Vagina (tissue), 2 donors: ENCODE measurements around the gene NETO2. TPM values are rescaled to one million over a fixed set of nuclear protein-coding genes. Genes with fewer than 3 reads are reported as not detected.
"Not testable (repeated sequence)": the region's sequence is repeated elsewhere in the genome, so short reads cannot be mapped to it uniquely, and the experiment has no call there.

Experiments
- DNase-seq, 2 donors: peaks; one replicate each; pipeline ENCODE4 v3.0.0-alpha.2; 2017; ENCODE audit errors: extremely low spot score in 2 of 2
- H3K27ac ChIP-seq: fragments of 200-600 bp; sonication (generic); one replicate; pipeline ENCODE4 v1.5.1; 2019
- H3K27me3 ChIP-seq: fragments of 200-600 bp; sonication (generic); one replicate; pipeline ENCODE4 v1.5.1; 2019
- H3K36me3 ChIP-seq, 2 donors: fragments of 200-600 bp; sonication (generic); one replicate each; pipeline ENCODE4 v1.5.1; 2017 to 2019
- H3K4me1 ChIP-seq: fragments of 200-600 bp; sonication (generic); one replicate; pipeline ENCODE4 v1.5.1; 2019
- H3K4me3 ChIP-seq, 2 donors: fragments of 200-600 bp; sonication (generic); 1 replicate in 1 of 2; 2 replicates in 1 of 2; pipeline ENCODE4 v1.5.1; 2016 to 2019
- H3K9me3 ChIP-seq: fragments of 200-600 bp; sonication (generic); one replicate; pipeline ENCODE4 v1.5.1; 2019
- CTCF ChIP-seq, 3 experiments: fragments of 450-650 bp in 2 of 3; fragments of 200-600 bp in 1 of 3; sonication (generic) in 1 of 3; IDR thresholded peaks; one replicate each; pipeline ENCODE4 v1.5.1; 2017 to 2019; ENCODE audit warnings: antibody characterized with exemption in 3 of 3, mild to moderate bottlenecking in 2 of 3, moderate library complexity in 2 of 3
- POLR2A ChIP-seq, 2 donors: fragments of 450-650 bp; IDR thresholded peaks; one replicate each; pipeline ENCODE4 v1.6.1; 2017; ENCODE audit warnings: antibody characterized with exemption in 2 of 2, mild to moderate bottlenecking in 2 of 2, moderate library complexity in 2 of 2
- POLR2AphosphoS5 ChIP-seq, 2 donors: sonication (generic); formaldehyde crosslinking; IDR thresholded peaks; one replicate each; pipeline ENCODE4 v1.9.0; 2017; ENCODE audit warnings: antibody characterized with exemption in 2 of 2, mild to moderate bottlenecking in 2 of 2, low read depth in 1 of 2; ENCODE audit not compliant: insufficient read depth in 1 of 2
- intact Hi-C: fragments of 100-400 bp; cut with DNase I; formaldehyde crosslinking; loops from one replicate; pipeline ENCODE4 v1.15.1; 2023
- total RNA-seq: library from RNA; depleted of rRNA; stranded (reverse); fragments of >200 nt; gene quantifications from one replicate; pipeline ENCODE4 v1.2.3, GENCODE V29; 2016

Gene NETO2
- total RNA-seq, 1 donor from 2014 or later = 2.7 TPM

GRCh38 chr16:47162670-47163420, 19.1 kb upstream of the NETO2 start:
- no peak for TF ChIP-seq POLR2AphosphoS5 (IDR thresholded peaks at IDR 0.05; ENCODE audit: insufficient read depth in 1 of 2, low read depth in 1 of 2)
- no peak for TF ChIP-seq CTCF (IDR thresholded peaks at IDR 0.05)
- TF ChIP-seq POLR2A (IDR thresholded peaks at IDR 0.05) = no peak
- Histone ChIP-seq H3K27me3 (no peaks in the 10 kb centered on the region), H3K4me3 (no peak overlapping the region), H3K36me3 (peaks cover 0 to 8% of the 10 kb centered on the region in 2 donors), H3K4me1 (no peaks in the 10 kb centered on the region), H3K27ac (no peak overlapping the region), H3K9me3 (no peaks in the 10 kb centered on the region)
- no peak for DNase-seq
- intact Hi-C loops = no loop called here

GRCh38 chr16:47161464-47161863, 17.7 kb upstream of the NETO2 start:
- no peak overlapping the region for H3K27ac ChIP-seq
- no peak for TF ChIP-seq CTCF (IDR thresholded peaks at IDR 0.05)
- no peak for TF ChIP-seq POLR2AphosphoS5 (IDR thresholded peaks at IDR 0.05; ENCODE audit: insufficient read depth in 1 of 2, low read depth in 1 of 2)
- TF ChIP-seq POLR2A (IDR thresholded peaks at IDR 0.05) = no peak

GRCh38 chr16:47160422-47160821, 16.7 kb upstream of the NETO2 start:
- Histone ChIP-seq H3K36me3 (peaks cover 0 to 14% of the 10 kb centered on the region in 2 donors), H3K27me3 (no peaks in the 10 kb centered on the region), H3K9me3 (no peaks in the 10 kb centered on the region), H3K4me1 (no peaks in the 10 kb centered on the region), H3K4me3 (no peak overlapping the region), H3K27ac (no peak overlapping the region)
- TF ChIP-seq POLR2A (IDR thresholded peaks at IDR 0.05) (no peak), CTCF (IDR thresholded peaks at IDR 0.05) (no peak), POLR2AphosphoS5 (IDR thresholded peaks at IDR 0.05; ENCODE audit: insufficient read depth in 1 of 2, low read depth in 1 of 2) (no peak)
- DNase-seq = no peak
- intact Hi-C loops = no loop called here

More at GRCh38 chr16:47161464-47161863, 17.7 kb upstream of the NETO2 start:
- H3K27me3 ChIP-seq = no peaks in the 10 kb centered on the region
- H3K9me3 ChIP-seq = no peaks in the 10 kb centered on the region
- H3K4me3 ChIP-seq = no peak overlapping the region
- no peaks in the 10 kb centered on the region for H3K4me1 ChIP-seq
- intact Hi-C loops = no loop called here
- H3K36me3 ChIP-seq = peaks cover 0 to 14% of the 10 kb centered on the region in 2 donors
- no peak for DNase-seq

GRCh38 chr16:47158992-47159391, 15.2 kb upstream of the NETO2 start:
- Histone ChIP-seq H3K4me1 (no peaks in the 10 kb centered on the region), H3K4me3 (no peak overlapping the region), H3K36me3 (peaks cover 0 to 14% of the 10 kb centered on the region in 2 donors), H3K9me3 (no peaks in the 10 kb centered on the region), H3K27me3 (no peaks in the 10 kb centered on the region), H3K27ac (no peak overlapping the region)
- TF ChIP-seq POLR2AphosphoS5 (IDR thresholded peaks at IDR 0.05; ENCODE audit: insufficient read depth in 1 of 2, low read depth in 1 of 2) (no peak), CTCF (IDR thresholded peaks at IDR 0.05) (no peak)
- DNase-seq = no peak
- intact Hi-C loops = no loop called here

GRCh38 chr16:47156680-47157215, 13.0 kb upstream of the NETO2 start:
- peaks cover 0 to 25% of the 10 kb centered on the region in 2 donors for H3K36me3 ChIP-seq
- H3K4me1 ChIP-seq = no peaks in the 10 kb centered on the region
- H3K27ac ChIP-seq = no peak overlapping the region
- no peak for TF ChIP-seq POLR2A (IDR thresholded peaks at IDR 0.05)
- TF ChIP-seq POLR2AphosphoS5 (IDR thresholded peaks at IDR 0.05; ENCODE audit: insufficient read depth in 1 of 2, low read depth in 1 of 2) = no peak
- no peak for TF ChIP-seq CTCF (IDR thresholded peaks at IDR 0.05)
- H3K27me3 ChIP-seq = no peaks in the 10 kb centered on the region
- peaks cover 3% of the 10 kb centered on the region for H3K9me3 ChIP-seq
- H3K4me3 ChIP-seq = no peak overlapping the region
- intact Hi-C loops = no loop called here
- no peak for DNase-seq

GRCh38 chr16:47152501-47152900, 8.8 kb upstream of the NETO2 start:
- H3K27ac ChIP-seq, H3K27me3 ChIP-seq, H3K4me3 ChIP-seq, H3K9me3 ChIP-seq, H3K4me1 ChIP-seq, intact Hi-C loops, DNase-seq: not testable (repeated sequence)
- H3K36me3 ChIP-seq = peaks cover 0 to 17% of the 10 kb centered on the region in 2 donors
